ENCODE data around the gene AUTS2. TPM values are rescaled to one million over a fixed set of nuclear protein-coding genes. Genes with fewer than 3 reads are reported as not detected.

The AUTS2 gene
- total RNA-seq, 1 experiment from 2014 or later, result 256 TPM

DNA sequence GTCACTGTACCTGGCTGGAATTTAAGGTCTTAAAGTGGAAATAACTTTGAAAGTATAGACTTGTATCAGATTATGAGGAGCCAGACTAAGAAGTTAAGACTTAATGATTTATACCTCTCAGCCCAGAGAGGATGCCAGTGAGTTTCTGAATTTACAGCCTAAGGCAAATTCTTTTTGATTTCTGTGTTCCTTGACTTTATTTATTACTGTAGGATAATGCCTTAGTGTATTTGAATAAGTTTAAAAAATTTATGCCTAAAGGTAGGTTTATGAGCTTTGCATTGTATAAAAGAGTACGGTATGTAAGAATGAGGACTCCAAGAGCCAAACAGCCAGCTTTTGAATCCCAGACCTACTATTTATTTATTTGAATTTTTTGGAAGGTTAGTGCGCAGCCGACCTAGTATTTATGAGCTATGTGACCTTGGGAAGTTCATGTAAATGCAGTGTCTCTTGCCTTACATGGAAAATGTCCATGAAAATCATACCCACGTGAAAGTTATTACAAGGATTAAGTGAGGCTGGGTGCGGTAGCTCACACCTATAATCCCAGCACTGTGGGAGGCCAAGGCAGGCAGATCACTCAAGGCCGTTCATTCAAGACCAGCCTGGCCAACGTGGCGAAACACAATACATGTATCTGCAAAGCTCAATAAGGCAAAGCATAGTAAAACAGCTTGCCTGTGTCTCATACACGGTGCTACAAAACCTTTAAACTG is 174.6 kb downstream of the AUTS2 start:
- WGBS (ENCODE audit: extremely low coverage, insufficient read length, low lambda C conversion rate), result 100% methylated on average over 1 of the region's 9 CpGs
- H3K9me3 Mint-ChIP-seq, result no peaks in the 10 kb centered on the region
- H3K27me3 Mint-ChIP-seq (ENCODE audit: low read depth), result no peaks in the 10 kb centered on the region

More for the DNA sequence above, 174.6 kb downstream of the AUTS2 start:
- TF ChIP-seq, protein P1, sequence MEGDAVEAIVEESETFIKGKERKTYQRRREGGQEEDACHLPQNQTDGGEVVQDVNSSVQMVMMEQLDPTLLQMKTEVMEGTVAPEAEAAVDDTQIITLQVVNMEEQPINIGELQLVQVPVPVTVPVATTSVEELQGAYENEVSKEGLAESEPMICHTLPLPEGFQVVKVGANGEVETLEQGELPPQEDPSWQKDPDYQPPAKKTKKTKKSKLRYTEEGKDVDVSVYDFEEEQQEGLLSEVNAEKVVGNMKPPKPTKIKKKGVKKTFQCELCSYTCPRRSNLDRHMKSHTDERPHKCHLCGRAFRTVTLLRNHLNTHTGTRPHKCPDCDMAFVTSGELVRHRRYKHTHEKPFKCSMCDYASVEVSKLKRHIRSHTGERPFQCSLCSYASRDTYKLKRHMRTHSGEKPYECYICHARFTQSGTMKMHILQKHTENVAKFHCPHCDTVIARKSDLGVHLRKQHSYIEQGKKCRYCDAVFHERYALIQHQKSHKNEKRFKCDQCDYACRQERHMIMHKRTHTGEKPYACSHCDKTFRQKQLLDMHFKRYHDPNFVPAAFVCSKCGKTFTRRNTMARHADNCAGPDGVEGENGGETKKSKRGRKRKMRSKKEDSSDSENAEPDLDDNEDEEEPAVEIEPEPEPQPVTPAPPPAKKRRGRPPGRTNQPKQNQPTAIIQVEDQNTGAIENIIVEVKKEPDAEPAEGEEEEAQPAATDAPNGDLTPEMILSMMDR (conservative IDR thresholded peaks at IDR 0.05), result no peak
- Histone ChIP-seq H2BK12ac (ENCODE audit: insufficient read length, low read depth, low read length) (no peak overlapping the region), H3K23ac (ENCODE audit: insufficient read length, low read depth, low read length) (no peak overlapping the region), H3K14ac (ENCODE audit: insufficient read depth, low read length) (no peak overlapping the region), H2BK20ac (ENCODE audit: low read depth, low read length, poor library complexity, severe bottlenecking) (no peak overlapping the region), H2BK15ac (ENCODE audit: low read depth, low read length) (no peak overlapping the region), H3K79me1 (ENCODE audit: insufficient read depth, low read depth, low read length, poor library complexity, severe bottlenecking) (no peaks in the 10 kb centered on the region), H3K18ac (ENCODE audit: insufficient read length, low read depth, low read length) (no peak overlapping the region), H3K4me2 (ENCODE audit: insufficient read depth, insufficient read length, low read length) (no peak overlapping the region), H3K56ac (ENCODE audit: insufficient read length, low read depth, low read length) (no peak overlapping the region), H3K4me1 (ENCODE audit: insufficient read depth, low read length) (peaks cover 2% of the 10 kb centered on the region; the same call in 1 of the 2 replicates), H3K9ac (ENCODE audit: extremely low read depth, insufficient read length, low read length) (no peak overlapping the region), H4K8ac (replicated peaks; ENCODE audit: insufficient read length, low read depth, low read length) (no peak overlapping the region), H3T11ph (ENCODE audit: low read length) (no peak overlapping the region), H3K79me2 (ENCODE audit: insufficient read depth, low read length) (no peaks in the 10 kb centered on the region), H2AK5ac (ENCODE audit: insufficient read length, low read length) (no peak overlapping the region), H4K20me1 (ENCODE audit: control insufficient read depth, insufficient read depth, insufficient read length) (no peaks in the 10 kb centered on the region), H3K4ac (ENCODE audit: low read depth, low read length) (no peak overlapping the region), H3K27ac (ENCODE audit: insufficient read length, low read depth, low read length) (no peak overlapping the region), H3K23me2 (ENCODE audit: insufficient read length, low read depth, low read length, poor library complexity, severe bottlenecking) (no peaks in the 10 kb centered on the region), H2AFZ (ENCODE audit: low read length) (no peak overlapping the region), H3K27me3 (ENCODE audit: insufficient read depth, low read length) (no peaks in the 10 kb centered on the region), H2BK120ac (ENCODE audit: low read depth, low read length, poor library complexity, severe bottlenecking) (no peak overlapping the region), H3K9me3 (ENCODE audit: control insufficient read depth, low read depth, low read length) (no peaks in the 10 kb centered on the region), H2BK5ac (ENCODE audit: insufficient read length, low read length) (no peak overlapping the region), H4K91ac (ENCODE audit: insufficient read length, low read depth, low read length) (no peak overlapping the region), H4K5ac (ENCODE audit: insufficient read length, low read depth, low read length) (no peak overlapping the region)
- Mint-ChIP-seq H3K27ac (no peak overlapping the region), H3K36me3 (ENCODE audit: insufficient read depth in 1 of 3, low read depth in 3 of 3) (no peaks in the 10 kb centered on the region), H3K4me1 (peaks cover 18 to 21% of the 10 kb centered on the region in 2 experiments), H3K4me3 (no peak overlapping the region)
- DNase-seq, result no peak

Measured in H9 (cell line).